Measurements from ENCODE around the gene TLR10. TPM values are rescaled to one million over a fixed set of nuclear protein-coding genes. Genes with fewer than 3 reads are reported as not detected.

TLR10 gene
- total RNA-seq, 1 experiment from 2014 or later = not detected

DNA sequence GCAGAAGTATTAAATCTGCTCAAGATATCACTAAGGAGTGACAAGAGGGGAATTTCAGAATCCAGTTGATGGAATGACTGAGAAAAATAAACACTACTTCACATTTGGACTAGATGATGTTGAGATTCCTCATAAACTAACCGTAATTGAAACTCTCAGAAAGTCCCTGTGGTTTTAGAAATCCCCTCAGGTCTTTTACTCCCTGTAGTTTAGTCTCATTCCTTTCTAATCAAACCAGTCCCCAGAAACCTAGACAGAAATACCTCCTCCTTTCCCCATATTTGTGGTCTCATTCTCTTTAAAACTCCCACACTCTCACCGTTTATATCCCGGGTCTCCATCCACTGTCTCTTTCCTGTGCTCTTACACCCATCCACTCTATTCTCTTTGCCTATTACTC, 36.8 kb upstream of the TLR10 start:
- Mint-ChIP-seq H3K27me3 (ENCODE audit: unreplicated experiment) (no peaks in the 10 kb centered on the region), H3K27ac (ENCODE audit: unreplicated experiment) (no peak overlapping the region)
- CTCF ChIA-PET = no interaction called here

DNA sequence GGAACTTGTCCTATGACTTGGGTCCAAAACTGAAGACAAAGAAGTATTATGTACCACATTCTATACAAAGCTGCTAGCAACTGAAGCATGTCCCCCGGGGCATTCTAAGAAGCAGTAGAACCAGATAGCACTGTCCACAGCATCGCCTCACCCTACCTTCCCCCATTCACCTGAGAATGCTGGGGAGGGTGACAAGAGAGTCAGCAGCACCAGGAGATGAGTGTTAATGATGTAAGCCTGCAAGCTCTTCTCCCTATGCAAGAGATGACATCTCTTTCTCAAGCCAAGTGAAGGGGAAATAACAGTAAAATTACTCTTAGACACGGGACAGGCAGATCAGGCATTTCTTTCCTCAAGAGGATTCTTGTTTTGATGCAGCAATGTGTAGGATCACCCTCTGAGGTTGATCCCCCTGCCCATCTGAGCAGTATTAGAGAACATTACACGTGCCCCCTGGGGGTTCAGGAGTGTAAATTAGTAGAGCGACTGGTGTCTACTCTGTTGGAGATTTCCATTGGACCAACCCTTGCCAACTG, 35.7 kb upstream of the TLR10 start:
- Mint-ChIP-seq H3K27me3 (ENCODE audit: unreplicated experiment) (no peaks in the 10 kb centered on the region), H3K27ac (ENCODE audit: unreplicated experiment) (no peak overlapping the region), H3K4me1 (ENCODE audit: low read depth, unreplicated experiment) (peaks cover 22% of the 10 kb centered on the region), H3K36me3 (ENCODE audit: insufficient read depth, unreplicated experiment) (no peaks in the 10 kb centered on the region), H3K4me3 (ENCODE audit: low read depth, unreplicated experiment) (no peak overlapping the region), H3K9me3 (ENCODE audit: low read depth, unreplicated experiment) (peaks cover 2% of the 10 kb centered on the region)
- no TSS peak for BruUV-seq (replicated peaks)
- CTCF ChIA-PET = no interaction called here
- intact Hi-C loops (cut with micrococcal nuclease; ENCODE audit: unreplicated experiment) = no loop called here
- DNase-seq = peak; percentile 17
- TF ChIP-seq, protein P1, sequence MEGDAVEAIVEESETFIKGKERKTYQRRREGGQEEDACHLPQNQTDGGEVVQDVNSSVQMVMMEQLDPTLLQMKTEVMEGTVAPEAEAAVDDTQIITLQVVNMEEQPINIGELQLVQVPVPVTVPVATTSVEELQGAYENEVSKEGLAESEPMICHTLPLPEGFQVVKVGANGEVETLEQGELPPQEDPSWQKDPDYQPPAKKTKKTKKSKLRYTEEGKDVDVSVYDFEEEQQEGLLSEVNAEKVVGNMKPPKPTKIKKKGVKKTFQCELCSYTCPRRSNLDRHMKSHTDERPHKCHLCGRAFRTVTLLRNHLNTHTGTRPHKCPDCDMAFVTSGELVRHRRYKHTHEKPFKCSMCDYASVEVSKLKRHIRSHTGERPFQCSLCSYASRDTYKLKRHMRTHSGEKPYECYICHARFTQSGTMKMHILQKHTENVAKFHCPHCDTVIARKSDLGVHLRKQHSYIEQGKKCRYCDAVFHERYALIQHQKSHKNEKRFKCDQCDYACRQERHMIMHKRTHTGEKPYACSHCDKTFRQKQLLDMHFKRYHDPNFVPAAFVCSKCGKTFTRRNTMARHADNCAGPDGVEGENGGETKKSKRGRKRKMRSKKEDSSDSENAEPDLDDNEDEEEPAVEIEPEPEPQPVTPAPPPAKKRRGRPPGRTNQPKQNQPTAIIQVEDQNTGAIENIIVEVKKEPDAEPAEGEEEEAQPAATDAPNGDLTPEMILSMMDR (IDR thresholded peaks at IDR 0.05; ENCODE audit: unreplicated experiment) = no peak

More for the DNA sequence above, 36.8 kb upstream of the TLR10 start:
- Mint-ChIP-seq H3K4me1 (ENCODE audit: low read depth, unreplicated experiment) (peaks cover 22% of the 10 kb centered on the region), H3K4me3 (ENCODE audit: low read depth, unreplicated experiment) (no peak overlapping the region), H3K36me3 (ENCODE audit: insufficient read depth, unreplicated experiment) (no peaks in the 10 kb centered on the region), H3K9me3 (ENCODE audit: low read depth, unreplicated experiment) (peaks cover 2% of the 10 kb centered on the region)
- TF ChIP-seq, protein P1 (IDR thresholded peaks at IDR 0.05; ENCODE audit: unreplicated experiment) = no peak
- no TSS peak for BruUV-seq (replicated peaks)
- DNase-seq = no peak
- intact Hi-C loops (cut with micrococcal nuclease; ENCODE audit: unreplicated experiment) = no loop called here

DNA sequence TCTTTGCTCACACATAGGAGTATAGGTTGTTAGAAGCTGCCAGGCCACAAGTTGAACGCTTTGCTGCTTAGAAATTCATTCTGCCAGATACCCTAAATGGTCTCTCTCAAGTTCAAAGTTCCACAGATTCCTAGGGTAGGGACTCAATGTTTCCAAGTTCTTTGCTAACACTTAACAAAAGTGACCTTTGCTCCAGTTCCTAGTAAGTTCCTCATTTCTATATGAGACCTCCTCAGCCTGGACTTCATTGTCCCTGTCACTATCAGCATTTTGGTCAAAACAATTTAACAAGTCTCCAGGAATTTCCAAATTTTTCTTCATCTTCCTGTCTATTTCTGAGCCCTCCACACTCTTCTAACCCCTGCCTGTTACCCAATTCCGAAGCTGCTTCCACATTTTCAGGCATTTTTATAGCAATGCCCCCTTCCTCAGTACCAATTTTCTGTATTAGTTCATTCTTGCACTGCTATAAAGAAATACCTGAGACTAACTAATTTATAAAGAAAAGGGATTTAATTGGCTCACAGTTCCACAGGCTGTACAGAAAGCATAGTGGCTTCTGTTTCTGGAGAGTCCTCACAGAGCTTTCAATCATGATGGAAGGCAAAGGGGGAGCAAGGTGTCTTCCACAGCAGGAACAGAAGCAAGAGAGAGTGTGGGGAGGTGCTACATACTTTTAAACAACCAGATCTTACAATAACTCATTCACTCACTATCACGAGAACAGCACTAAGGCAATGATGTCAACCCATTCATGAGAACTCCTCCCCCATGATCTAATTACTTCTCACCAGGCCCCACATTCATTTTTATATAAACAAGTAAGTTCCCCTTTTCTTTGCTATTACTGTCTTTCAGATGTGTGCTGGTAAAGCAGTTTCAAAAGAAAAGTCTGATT, 33.3 kb upstream of the TLR10 start:
- no peak for DNase-seq
- TF ChIP-seq, protein P1 (IDR thresholded peaks at IDR 0.05; ENCODE audit: unreplicated experiment) = no peak
- no peak overlapping the region for H3K27ac Mint-ChIP-seq (ENCODE audit: unreplicated experiment)
- peaks cover 22% of the 10 kb centered on the region for H3K4me1 Mint-ChIP-seq (ENCODE audit: low read depth, unreplicated experiment)
- no peaks in the 10 kb centered on the region for H3K27me3 Mint-ChIP-seq (ENCODE audit: unreplicated experiment)
- no TSS peak for BruUV-seq (replicated peaks)
- no peak overlapping the region for H3K4me3 Mint-ChIP-seq (ENCODE audit: low read depth, unreplicated experiment)
- CTCF ChIA-PET = no interaction called here
- no peaks in the 10 kb centered on the region for H3K9me3 Mint-ChIP-seq (ENCODE audit: low read depth, unreplicated experiment)
- no peaks in the 10 kb centered on the region for H3K36me3 Mint-ChIP-seq (ENCODE audit: insufficient read depth, unreplicated experiment)
- intact Hi-C loops (cut with micrococcal nuclease; ENCODE audit: unreplicated experiment) = no loop called here

DNA sequence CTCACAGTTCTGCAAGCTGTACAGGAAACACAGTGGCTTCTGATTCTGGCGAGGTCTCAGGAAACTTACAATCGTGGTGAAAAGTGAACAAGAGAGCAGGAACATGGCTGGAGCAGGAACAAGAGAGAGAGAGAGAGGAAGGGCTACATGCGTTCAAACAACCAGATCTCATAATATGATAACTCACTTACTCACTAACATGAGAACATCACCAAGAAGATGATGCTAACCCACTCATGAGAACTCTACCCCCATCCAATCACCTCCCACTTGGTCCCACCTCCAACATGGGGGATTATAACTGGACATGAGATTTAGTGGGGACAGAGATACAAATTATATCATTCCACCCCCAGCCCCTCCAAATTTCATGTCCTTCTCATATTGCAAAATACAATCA, 31.6 kb upstream of the TLR10 start:
- H3K27ac Mint-ChIP-seq (ENCODE audit: unreplicated experiment) = no peak overlapping the region
- CTCF ChIA-PET = no interaction called here
- H3K36me3 Mint-ChIP-seq (ENCODE audit: insufficient read depth, unreplicated experiment) = no peaks in the 10 kb centered on the region
- no peaks in the 10 kb centered on the region for H3K27me3 Mint-ChIP-seq (ENCODE audit: unreplicated experiment)
- no peak for DNase-seq
- no peaks in the 10 kb centered on the region for H3K9me3 Mint-ChIP-seq (ENCODE audit: low read depth, unreplicated experiment)
- H3K4me1 Mint-ChIP-seq (ENCODE audit: low read depth, unreplicated experiment) = peaks cover 6% of the 10 kb centered on the region
- intact Hi-C loops (cut with micrococcal nuclease; ENCODE audit: unreplicated experiment) = no loop called here
- BruUV-seq (replicated peaks) = no TSS peak
- H3K4me3 Mint-ChIP-seq (ENCODE audit: low read depth, unreplicated experiment) = no peak overlapping the region
- TF ChIP-seq, protein P1 (IDR thresholded peaks at IDR 0.05; ENCODE audit: unreplicated experiment) = no peak
